K562 (cell line): Measurements from ENCODE around the gene SETSIP. TPM values are rescaled to one million over a fixed set of nuclear protein-coding genes. Genes with fewer than 3 reads are reported as not detected.

ENCODE experiments used
- BDP1 ChIP-seq: IDR thresholded peaks from 3 replicates; pipeline ENCODE4 v1.6.1; 2011; ENCODE audit not compliant: insufficient read length, insufficient read depth
- ETS2 ChIP-seq: IDR thresholded peaks from 2 replicates; pipeline ENCODE4 v1.6.1; 2016; ENCODE audit warnings: borderline replicate concordance, missing genetic modification characterization, mild to moderate bottlenecking, moderate library complexity, missing compliant biosample characterization; ENCODE audit not compliant: poor library complexity, severe bottlenecking
- FOXO4 ChIP-seq: fragments of 450-650 bp; formaldehyde crosslinking; IDR thresholded peaks from 2 replicates; pipeline ENCODE4 v1.4.0; 2020; ENCODE audit warnings: mild to moderate bottlenecking, moderate library complexity
- HDAC1 ChIP-seq, 2 experiments: fragments of 450-650 bp; IDR thresholded peaks; 2 replicates each; pipeline ENCODE4 v1.6.1; 2016 to 2017; ENCODE audit warnings: inconsistent platforms in 1 of 2, mild to moderate bottlenecking in 1 of 2, moderate library complexity in 1 of 2
- HMG20A ChIP-seq: fragments of 450-650 bp; formaldehyde crosslinking; conservative IDR thresholded peaks from 2 replicates; pipeline ENCODE4 v1.4.0; 2020; ENCODE audit warnings: mild to moderate bottlenecking, mixed read lengths
- IRF9 ChIP-seq: fragments of 450-650 bp; IDR thresholded peaks from 2 replicates; pipeline ENCODE4 v1.6.1; 2016; ENCODE audit warnings: missing biosample characterization, missing genetic modification characterization
- KLF10 ChIP-seq: fragments of 250-450 bp; sonication (Bioruptor Pico); IDR thresholded peaks from 2 replicates; pipeline ENCODE4 v1.6.1; 2021; ENCODE audit warnings: matching md5 sums
- PURB ChIP-seq: sonication (generic); formaldehyde crosslinking; IDR thresholded peaks from 2 replicates; pipeline ENCODE4 v1.9.0; 2021; ENCODE audit warnings: low read depth, mild to moderate bottlenecking, missing genetic modification reagents
- SPI1 ChIP-seq: IDR thresholded peaks from 2 replicates; pipeline ENCODE4 v1.6.1; 2011; ENCODE audit warnings: low read depth, low read length, control low read depth, borderline replicate concordance
- SRSF1 ChIP-seq: fragments of 200-400 bp; formaldehyde crosslinking; IDR thresholded peaks from 2 replicates; pipeline ENCODE4 v1.6.1; 2017; ENCODE audit warnings: mild to moderate bottlenecking, low read depth, low read length, moderate library complexity
- TAF9B ChIP-seq: fragments of 450-650 bp; IDR thresholded peaks from 2 replicates; pipeline ENCODE4 v1.6.1; 2018; ENCODE audit warnings: mild to moderate bottlenecking; ENCODE audit not compliant: partially characterized antibody
- TFAP4 ChIP-seq: sonication (generic); formaldehyde crosslinking; IDR thresholded peaks from 2 replicates; pipeline ENCODE4 v1.8.0; 2022; ENCODE audit warnings: missing genetic modification reagents, mild to moderate bottlenecking, moderate library complexity, borderline replicate concordance
- polyA plus RNA-seq, 8 experiments: library from polyadenylated mRNA; depleted of rRNA in 4 of 8; stranded (reverse) in 5 of 8; unstranded in 3 of 8; fragments of >200 nt; fragmentation: Nextera tagmentation in 2 of 8; fragmentation: Illumina TruSeq in 1 of 8; extraction: Ambion mirVana in 2 of 8; extraction: Trizol in 1 of 8; gene quantifications; 2 replicates each; pipeline versions ENCODE4 v1.2.1 to v1.2.3, GENCODE V29; 2011 to 2014; ENCODE audit warnings: inconsistent platforms in 1 of 8, missing spikeins in 1 of 8
- total RNA-seq, 7 experiments: library from RNA; depleted of rRNA in 6 of 7; stranded (reverse); fragments of >200 nt in 6 of 7; fragmentation: Illumina TruSeq in 2 of 7; extraction: Trizol in 2 of 7; gene quantifications; 2 replicates each; pipeline versions ENCODE4 v1.2.1 to v1.2.3, GENCODE V29; 2011 to 2021; ENCODE audit warnings: low replicate concordance in 1 of 7
- TF ChIP-seq, protein P1 (sequence below): sonication (generic); formaldehyde crosslinking; IDR thresholded peaks from 2 replicates; pipeline ENCODE4 v1.8.1; 2023; ENCODE audit warnings: mild to moderate bottlenecking, missing genetic modification reagents
- TF ChIP-seq, protein P2 (sequence below): fragments of 250-450 bp; sonication (Bioruptor Pico); IDR thresholded peaks from 2 replicates; pipeline ENCODE4 v1.4.0; 2020; ENCODE audit warnings: mild to moderate bottlenecking
- TF ChIP-seq, protein P3 (sequence below), 3 experiments: fragments of 200-800 bp in 1 of 3; sonication (Bioruptor generic) in 1 of 3; sonication (generic) in 1 of 3; formaldehyde crosslinking in 1 of 3; IDR thresholded peaks; 2 replicates each; pipeline versions ENCODE4 v1.6.1 to v1.8.0; 2016 to 2022; ENCODE audit warnings: mild to moderate bottlenecking in 2 of 3, missing compliant biosample characterization in 2 of 3, missing genetic modification characterization in 2 of 3, missing genetic modification reagents in 1 of 3

Gene SETSIP
- total and polyA plus RNA-seq, 9 of the 15 experiments (the other 6 are each of a cell fraction or from before 2014, with no cell fraction given), result 0.22 to 0.43 TPM; not detected in 7

DNA sequence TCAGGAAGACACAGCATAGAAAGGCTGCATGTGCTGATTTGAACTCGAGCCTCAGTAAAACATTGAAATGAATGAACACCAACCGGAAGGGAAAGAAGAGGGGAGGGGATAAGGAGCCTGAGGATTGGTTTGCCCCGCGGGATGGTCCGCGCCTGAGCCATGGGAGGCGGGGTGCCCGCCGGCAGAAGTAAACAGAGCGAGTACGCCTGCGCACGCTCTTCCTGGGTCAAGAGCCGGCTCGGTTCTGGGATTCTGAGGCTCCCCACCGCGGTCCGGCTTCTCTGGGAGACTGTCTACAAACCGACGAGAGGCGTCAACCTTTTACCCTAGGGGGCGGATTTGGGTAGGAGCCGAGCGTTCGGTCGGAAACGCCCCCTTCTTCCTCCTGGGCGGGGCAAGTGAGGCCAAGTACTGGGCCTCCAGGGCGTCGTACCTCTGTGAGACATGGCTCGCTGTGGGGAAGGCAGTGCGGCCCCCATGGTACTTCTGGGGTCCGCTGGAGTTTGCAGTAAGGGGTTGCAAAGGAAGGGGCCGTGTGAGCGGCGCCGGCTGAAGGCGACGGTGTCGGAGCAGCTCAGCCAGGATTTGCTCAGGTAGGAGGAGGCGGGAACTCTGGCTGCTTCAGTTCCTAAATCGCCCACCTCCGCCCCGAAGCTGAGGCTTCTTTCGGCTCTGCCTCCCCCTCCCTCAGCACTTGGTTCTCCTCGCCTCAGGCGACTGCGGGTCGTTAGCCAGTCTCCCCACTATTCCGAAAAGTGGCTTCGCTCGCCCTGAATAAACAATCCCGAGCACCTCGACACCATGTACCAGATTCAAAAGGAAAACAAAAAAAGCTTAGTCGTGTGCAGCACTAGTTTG is 5.1 kb upstream of the SETSIP start, which contains the start of gene BTBD8 (continued):
- TF ChIP-seq, protein P1, sequence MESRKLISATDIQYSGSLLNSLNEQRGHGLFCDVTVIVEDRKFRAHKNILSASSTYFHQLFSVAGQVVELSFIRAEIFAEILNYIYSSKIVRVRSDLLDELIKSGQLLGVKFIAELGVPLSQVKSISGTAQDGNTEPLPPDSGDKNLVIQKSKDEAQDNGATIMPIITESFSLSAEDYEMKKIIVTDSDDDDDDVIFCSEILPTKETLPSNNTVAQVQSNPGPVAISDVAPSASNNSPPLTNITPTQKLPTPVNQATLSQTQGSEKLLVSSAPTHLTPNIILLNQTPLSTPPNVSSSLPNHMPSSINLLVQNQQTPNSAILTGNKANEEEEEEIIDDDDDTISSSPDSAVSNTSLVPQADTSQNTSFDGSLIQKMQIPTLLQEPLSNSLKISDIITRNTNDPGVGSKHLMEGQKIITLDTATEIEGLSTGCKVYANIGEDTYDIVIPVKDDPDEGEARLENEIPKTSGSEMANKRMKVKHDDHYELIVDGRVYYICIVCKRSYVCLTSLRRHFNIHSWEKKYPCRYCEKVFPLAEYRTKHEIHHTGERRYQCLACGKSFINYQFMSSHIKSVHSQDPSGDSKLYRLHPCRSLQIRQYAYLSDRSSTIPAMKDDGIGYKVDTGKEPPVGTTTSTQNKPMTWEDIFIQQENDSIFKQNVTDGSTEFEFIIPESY, result no peak
- TF ChIP-seq HDAC1 (IDR thresholded peaks at IDR 0.05) (peak in 1 of 2 experiments; percentile 23; a peak in 1 of 4 replicates), IRF9 (tag) (no peak), FOXO4 (no peak), KLF10 (no peak), PURB (CRISPR knock-in tag) (no peak), HMG20A (CRISPR knock-in tag) (no peak), SRSF1 (no peak), TFAP4 (CRISPR knock-in tag) (peak; percentile 62; the same call in 1 of the 2 replicates), BDP1 (no peak), TAF9B (no peak), SPI1 (no peak), ETS2 (tag) (no peak)
- TF ChIP-seq, protein P2, sequence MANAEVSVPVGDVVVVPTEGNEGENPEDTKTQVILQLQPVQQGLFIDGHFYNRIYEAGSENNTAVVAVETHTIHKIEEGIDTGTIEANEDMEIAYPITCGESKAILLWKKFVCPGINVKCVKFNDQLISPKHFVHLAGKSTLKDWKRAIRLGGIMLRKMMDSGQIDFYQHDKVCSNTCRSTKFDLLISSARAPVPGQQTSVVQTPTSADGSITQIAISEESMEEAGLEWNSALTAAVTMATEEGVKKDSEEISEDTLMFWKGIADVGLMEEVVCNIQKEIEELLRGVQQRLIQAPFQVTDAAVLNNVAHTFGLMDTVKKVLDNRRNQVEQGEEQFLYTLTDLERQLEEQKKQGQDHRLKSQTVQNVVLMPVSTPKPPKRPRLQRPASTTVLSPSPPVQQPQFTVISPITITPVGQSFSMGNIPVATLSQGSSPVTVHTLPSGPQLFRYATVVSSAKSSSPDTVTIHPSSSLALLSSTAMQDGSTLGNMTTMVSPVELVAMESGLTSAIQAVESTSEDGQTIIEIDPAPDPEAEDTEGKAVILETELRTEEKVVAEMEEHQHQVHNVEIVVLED (CRISPR knock-in tag), result no peak
- TF ChIP-seq, protein P3, sequence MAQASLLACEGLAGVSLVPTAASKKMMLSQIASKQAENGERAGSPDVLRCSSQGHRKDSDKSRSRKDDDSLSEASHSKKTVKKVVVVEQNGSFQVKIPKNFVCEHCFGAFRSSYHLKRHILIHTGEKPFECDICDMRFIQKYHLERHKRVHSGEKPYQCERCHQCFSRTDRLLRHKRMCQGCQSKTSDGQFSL (CRISPR knock-in tag; IDR thresholded peaks at IDR 0.05), result no peak
- TF ChIP-seq, protein P3 (tag; IDR thresholded peaks at IDR 0.05), result no peak
